NK-92 (cell line): ENCODE results near the gene GPC3.
"Not testable (repeated sequence)": the region's sequence is repeated elsewhere in the genome, so short reads cannot be mapped to it uniquely, and the experiment has no call there.

ENCODE experiments used
- DNase-seq: peaks from one replicate; lab custom pipeline; 2025; ENCODE audit not compliant: unreplicated experiment; lab: John Stamatoyannopoulos, UW

GPC3 gene

GRCh38 chrX:133627673-133628072, 357.7 kb downstream of the GPC3 start:
- no peak for DNase-seq

- not testable (repeated sequence) for DNase-seq
Measured at GRCh38 chrX:133621384-133621783, 364.0 kb downstream of the GPC3 start.

GRCh38 chrX:133611676-133612075, 373.7 kb downstream of the GPC3 start:
- DNase-seq: no peak

GRCh38 chrX:133610056-133610455, 375.3 kb downstream of the GPC3 start:
- no peak for DNase-seq

- DNase-seq: no peak
Measured at GRCh38 chrX:133609166-133609565, 376.2 kb downstream of the GPC3 start.

- no peak for DNase-seq
Measured at GRCh38 chrX:133608406-133608805, 377.0 kb downstream of the GPC3 start.

GRCh38 chrX:133607419-133608348, 377.7 kb downstream of the GPC3 start:
- no peak for DNase-seq

- no peak for DNase-seq
Measured at GRCh38 chrX:133606990-133607389, 378.4 kb downstream of the GPC3 start.

- DNase-seq: no peak
Measured at GRCh38 chrX:133604801-133605200, 380.6 kb downstream of the GPC3 start.

- DNase-seq: no peak
Measured at GRCh38 chrX:133602881-133603280, 382.5 kb downstream of the GPC3 start.

GRCh38 chrX:133601116-133601515, 384.3 kb downstream of the GPC3 start:
- DNase-seq: no peak

GRCh38 chrX:133600536-133600935, 384.9 kb downstream of the GPC3 start:
- no peak for DNase-seq

GRCh38 chrX:133598601-133599335, 386.6 kb downstream of the GPC3 start:
- no peak for DNase-seq

GRCh38 chrX:133594156-133594555, 391.2 kb downstream of the GPC3 start:
- no peak for DNase-seq

- no peak for DNase-seq
Measured at GRCh38 chrX:133593531-133593930, 391.9 kb downstream of the GPC3 start.

GRCh38 chrX:133590703-133591505, 394.5 kb downstream of the GPC3 start:
- no peak for DNase-seq

- no peak for DNase-seq
Measured at GRCh38 chrX:133588827-133589226, 396.6 kb downstream of the GPC3 start.

- DNase-seq: no peak
Measured at GRCh38 chrX:133587818-133588217, 397.6 kb downstream of the GPC3 start.

GRCh38 chrX:133587071-133587470, 398.3 kb downstream of the GPC3 start:
- no peak for DNase-seq

GRCh38 chrX:133586443-133586842, 399.0 kb downstream of the GPC3 start:
- no peak for DNase-seq

GRCh38 chrX:133583825-133584224, 401.6 kb downstream of the GPC3 start:
- no peak for DNase-seq
